ENCODE measurements around the gene PLD6. TPM values are rescaled to one million over a fixed set of nuclear protein-coding genes. Genes with fewer than 3 reads are reported as not detected.

The PLD6 gene
- total RNA-seq, 6 donors from 2014 or later = 2.3 to 5.0 (median 3.4) TPM

GRCh38 chr17:17169396-17169795 lies 36.7 kb downstream of the PLD6 start:
- Histone ChIP-seq H3K4me1 (peaks cover 18 to 28% (median 24%) of the 10 kb centered on the region in 4 donors), H3K4me3 (no peak overlapping the region), H3K27me3 (no peaks in the 10 kb centered on the region), H3K27ac (no peak overlapping the region), H3K9me3 (no peaks in the 10 kb centered on the region), H3K36me3 (peaks cover 16 to 92% (median 69%) of the 10 kb centered on the region in 4 donors)
- 89% methylated on average over 4 of the region's 4 CpGs for WGBS, 2 donors
- DNase-seq (no peak), ATAC-seq (ENCODE audit: low FRiP score in 2 of 2) (no peak)
- TF ChIP-seq, protein P1, sequence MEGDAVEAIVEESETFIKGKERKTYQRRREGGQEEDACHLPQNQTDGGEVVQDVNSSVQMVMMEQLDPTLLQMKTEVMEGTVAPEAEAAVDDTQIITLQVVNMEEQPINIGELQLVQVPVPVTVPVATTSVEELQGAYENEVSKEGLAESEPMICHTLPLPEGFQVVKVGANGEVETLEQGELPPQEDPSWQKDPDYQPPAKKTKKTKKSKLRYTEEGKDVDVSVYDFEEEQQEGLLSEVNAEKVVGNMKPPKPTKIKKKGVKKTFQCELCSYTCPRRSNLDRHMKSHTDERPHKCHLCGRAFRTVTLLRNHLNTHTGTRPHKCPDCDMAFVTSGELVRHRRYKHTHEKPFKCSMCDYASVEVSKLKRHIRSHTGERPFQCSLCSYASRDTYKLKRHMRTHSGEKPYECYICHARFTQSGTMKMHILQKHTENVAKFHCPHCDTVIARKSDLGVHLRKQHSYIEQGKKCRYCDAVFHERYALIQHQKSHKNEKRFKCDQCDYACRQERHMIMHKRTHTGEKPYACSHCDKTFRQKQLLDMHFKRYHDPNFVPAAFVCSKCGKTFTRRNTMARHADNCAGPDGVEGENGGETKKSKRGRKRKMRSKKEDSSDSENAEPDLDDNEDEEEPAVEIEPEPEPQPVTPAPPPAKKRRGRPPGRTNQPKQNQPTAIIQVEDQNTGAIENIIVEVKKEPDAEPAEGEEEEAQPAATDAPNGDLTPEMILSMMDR (IDR thresholded peaks at IDR 0.05) = no peak
- TF ChIP-seq EP300 (IDR thresholded peaks at IDR 0.05) (no peak), POLR2AphosphoS5 (IDR thresholded peaks at IDR 0.05) (no peak), POLR2A (IDR thresholded peaks at IDR 0.05) (no peak)

DNA sequence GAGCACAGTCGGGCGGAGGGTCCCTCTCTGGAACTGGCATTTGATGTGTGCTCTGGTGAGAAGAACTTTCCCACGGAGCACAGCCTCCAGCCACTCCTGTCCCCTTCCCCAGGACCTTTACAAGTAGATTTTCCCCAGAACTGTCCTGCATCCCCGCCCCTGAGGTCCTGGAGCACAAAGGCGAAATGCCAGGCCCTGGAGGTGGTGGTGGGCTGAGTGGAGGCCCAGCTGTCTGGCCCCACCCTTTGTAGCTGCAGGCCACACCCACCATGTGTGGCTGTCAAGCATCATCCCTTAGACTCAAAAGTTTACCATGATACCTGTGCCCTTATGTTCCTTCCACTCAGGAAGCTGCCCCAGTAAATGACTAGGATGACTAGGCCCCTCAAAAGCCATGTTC lies 37.7 kb downstream of the PLD6 start:
- H3K9me3 ChIP-seq = no peaks in the 10 kb centered on the region
- WGBS, 2 donors = 80 to 95% methylated on average over 2 to 5 of the region's 5 CpGs
- no peak for ATAC-seq (ENCODE audit: low FRiP score in 2 of 2)
- H3K27me3 ChIP-seq = no peaks in the 10 kb centered on the region
- H3K36me3 ChIP-seq = peaks cover 11 to 92% (median 67%) of the 10 kb centered on the region in 4 donors
- TF ChIP-seq POLR2AphosphoS5 (IDR thresholded peaks at IDR 0.05) = no peak
- no peak for TF ChIP-seq EP300 (IDR thresholded peaks at IDR 0.05)
- TF ChIP-seq, protein P1 (IDR thresholded peaks at IDR 0.05) = no peak
- no peak for TF ChIP-seq POLR2A (IDR thresholded peaks at IDR 0.05)
- H3K4me3 ChIP-seq = no peak overlapping the region
- H3K4me1 ChIP-seq = peaks cover 18 to 28% (median 24%) of the 10 kb centered on the region in 4 donors
- no peak for DNase-seq
- H3K27ac ChIP-seq = no peak overlapping the region

DNA sequence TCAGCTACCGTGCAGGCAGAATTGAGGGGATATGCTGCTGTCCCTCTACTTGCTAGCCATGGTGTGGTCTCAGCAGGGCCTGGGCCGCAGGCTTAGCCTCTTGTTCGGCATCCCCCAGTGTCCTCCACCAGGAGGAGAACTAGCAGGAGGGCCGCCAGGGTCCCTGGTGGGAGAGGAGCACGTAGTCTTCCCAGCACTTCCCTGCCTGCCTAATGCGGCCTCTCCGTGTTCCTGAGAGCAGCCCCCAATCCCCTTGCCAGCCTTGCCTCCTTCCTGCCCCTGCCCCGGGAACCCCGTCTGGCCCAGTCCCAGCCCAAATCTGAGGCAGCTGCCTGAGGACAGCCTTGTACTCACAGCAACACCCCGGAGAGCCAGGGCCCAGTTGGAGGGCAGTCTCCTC lies 38.1 kb downstream of the PLD6 start:
- no peak overlapping the region for H3K4me3 ChIP-seq
- H3K27me3 ChIP-seq = no peaks in the 10 kb centered on the region
- peaks cover 18 to 26% (median 23%) of the 10 kb centered on the region in 4 donors for H3K4me1 ChIP-seq
- H3K9me3 ChIP-seq = no peaks in the 10 kb centered on the region
- H3K36me3 ChIP-seq = peaks cover 11 to 92% (median 66%) of the 10 kb centered on the region in 4 donors
- ATAC-seq (ENCODE audit: low FRiP score in 2 of 2) (no peak), DNase-seq (no peak)
- WGBS, 2 donors = 91 to 93% methylated on average over 7 to 10 of the region's 10 CpGs
- TF ChIP-seq POLR2A (IDR thresholded peaks at IDR 0.05) (no peak), EP300 (IDR thresholded peaks at IDR 0.05) (no peak), POLR2AphosphoS5 (IDR thresholded peaks at IDR 0.05) (no peak)
- TF ChIP-seq, protein P1 (IDR thresholded peaks at IDR 0.05) = no peak
- no peak overlapping the region for H3K27ac ChIP-seq

DNA sequence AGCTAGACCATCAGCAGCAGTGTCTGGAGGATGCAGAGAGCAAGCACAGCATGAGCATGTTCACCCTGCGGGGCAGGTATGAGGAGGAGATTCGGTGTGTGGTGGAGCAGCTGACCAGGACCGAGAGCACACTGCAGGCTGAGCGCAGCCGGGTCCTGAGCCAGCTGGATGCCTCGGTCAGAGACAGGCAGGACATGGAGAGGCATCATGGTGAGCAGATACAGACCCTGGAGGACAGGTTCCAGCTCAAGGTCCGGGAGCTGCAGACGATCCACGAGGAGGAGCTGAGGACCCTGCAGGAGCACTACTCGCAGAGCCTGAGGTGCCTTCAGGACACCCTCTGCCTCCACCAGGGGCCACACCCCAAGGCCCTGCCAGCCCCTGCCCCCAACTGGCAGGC lies 38.8 kb downstream of the PLD6 start:
- no peaks in the 10 kb centered on the region for H3K27me3 ChIP-seq
- DNase-seq = no peak
- ATAC-seq (ENCODE audit: low FRiP score in 2 of 2) = no peak
- 95 to 100% methylated on average over 5 to 10 of the region's 10 CpGs for WGBS, 2 donors
- H3K36me3 ChIP-seq = peaks cover 11 to 92% (median 65%) of the 10 kb centered on the region in 4 donors
- no peak overlapping the region for H3K27ac ChIP-seq
- no peak overlapping the region for H3K4me3 ChIP-seq
- H3K4me1 ChIP-seq = peaks cover 17 to 21% (median 19%) of the 10 kb centered on the region in 4 donors
- H3K9me3 ChIP-seq = no peaks in the 10 kb centered on the region
- TF ChIP-seq POLR2AphosphoS5 (IDR thresholded peaks at IDR 0.05) (no peak), EP300 (IDR thresholded peaks at IDR 0.05) (no peak), POLR2A (IDR thresholded peaks at IDR 0.05) (no peak)
- TF ChIP-seq, protein P1 (IDR thresholded peaks at IDR 0.05) = no peak

DNA sequence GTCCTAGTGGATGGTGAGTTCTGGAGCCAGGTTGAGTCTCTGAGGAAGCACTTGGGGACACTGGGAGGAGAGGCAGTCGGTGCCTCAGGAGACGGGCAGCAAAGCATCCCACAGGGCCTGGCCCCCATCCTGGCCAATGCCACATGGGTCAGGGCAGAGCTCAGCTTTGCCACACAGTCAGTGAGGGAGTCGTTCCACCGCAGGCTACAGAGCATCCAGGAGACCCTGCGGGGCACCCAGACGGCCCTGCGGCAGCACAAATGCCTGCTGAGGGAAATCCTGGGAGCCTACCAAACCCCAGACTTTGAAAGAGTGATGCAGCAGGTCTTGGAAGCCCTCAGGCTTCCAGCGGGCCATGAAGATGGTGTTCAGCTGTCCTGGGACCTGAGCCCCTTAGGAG lies 39.7 kb downstream of the PLD6 start:
- peak in 1 of 2 donors; percentile 52 for DNase-seq
- peaks cover 17 to 92% (median 66%) of the 10 kb centered on the region in 4 donors for H3K36me3 ChIP-seq

More for the DNA sequence above, 39.7 kb downstream of the PLD6 start:
- Histone ChIP-seq H3K4me3 (no peak overlapping the region), H3K9me3 (no peaks in the 10 kb centered on the region), H3K27me3 (no peaks in the 10 kb centered on the region), H3K27ac (no peak overlapping the region), H3K4me1 (peaks cover 11 to 14% (median 12%) of the 10 kb centered on the region in 4 donors)
- TF ChIP-seq EP300 (IDR thresholded peaks at IDR 0.05) (no peak), POLR2AphosphoS5 (IDR thresholded peaks at IDR 0.05) (no peak), POLR2A (IDR thresholded peaks at IDR 0.05) (no peak)
- TF ChIP-seq, protein P1 (IDR thresholded peaks at IDR 0.05) = no peak
- no peak for ATAC-seq (ENCODE audit: low FRiP score in 2 of 2)
- 97% methylated on average over 8 of the region's 8 CpGs; no CpG with 5 or more reads in 1 of the 2 donors for WGBS, 2 donors

Measured in upper lobe of left lung (tissue), 6 donors.